ENCODE data around the gene LMBRD1.

Gene LMBRD1

DNA sequence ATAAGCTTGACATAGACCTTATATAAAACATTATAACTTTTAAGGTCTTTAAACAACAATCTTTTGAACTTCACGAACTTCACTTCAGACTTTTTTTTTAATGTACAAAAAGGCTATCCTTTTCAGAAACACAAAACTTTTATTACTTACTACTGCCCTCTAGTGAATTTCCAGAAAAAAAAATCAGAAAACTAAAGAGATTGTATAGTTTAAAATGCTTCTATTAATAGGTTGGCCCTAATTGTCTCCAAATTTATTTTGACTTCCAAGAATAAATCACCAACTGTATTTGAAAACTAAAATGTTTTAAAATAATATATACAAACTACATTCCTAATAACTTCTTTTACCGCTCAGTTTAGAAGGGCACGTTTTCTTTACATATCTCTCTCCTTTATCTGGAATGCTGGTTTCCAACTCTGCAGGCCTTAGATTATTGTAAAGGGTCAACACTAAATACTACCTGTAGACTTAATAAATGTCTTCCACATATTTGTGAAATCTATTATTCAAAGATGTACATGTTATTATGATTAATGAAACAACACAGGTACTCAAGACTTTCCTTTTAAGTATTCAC lies 66.8 kb downstream of the LMBRD1 start:
- Histone ChIP-seq H3K4me3 (ENCODE audit: low read depth, low read length) (no peak overlapping the region), H3K36me3 (ENCODE audit: control insufficient read depth in 2 of 2, insufficient read depth in 1 of 2, low read length in 2 of 2) (no peaks in the 10 kb centered on the region), H3K27ac (ENCODE audit: extremely low read depth, low read depth, low read length) (no peak overlapping the region), H3K9me3 (ENCODE audit: control insufficient read depth, insufficient read depth, low read depth, low read length) (no peaks in the 10 kb centered on the region), H3K4me1 (ENCODE audit: control insufficient read depth, insufficient read depth, low read length) (no peaks in the 10 kb centered on the region)
- ChIA-PET POLR2A (interaction anchor here (0.7 kb wide), 1 partner anchor 880 kb away, joined by 3 read pairs; no protein-coding TSS in a partner anchor), CTCF (interaction anchor here (0.5 to 3.9 kb wide), 19 partner anchors 8 to 1752 kb away, joined by 3 to 49 read pairs (median 4); no protein-coding TSS in a partner anchor)
- TF ChIP-seq ZSCAN30 (tag by site-specific recombination; IDR thresholded peaks at IDR 0.05) (no peak), ZNF175 (tag by site-specific recombination; IDR thresholded peaks at IDR 0.05) (no peak), FEZF1 (tag by site-specific recombination; IDR thresholded peaks at IDR 0.05) (no peak), OSR2 (tag by site-specific recombination; IDR thresholded peaks at IDR 0.05) (no peak), HOXA7 (CRISPR knock-in tag; IDR thresholded peaks at IDR 0.05; ENCODE audit: borderline replicate concordance) (no peak), ZNF341 (tag by site-specific recombination; IDR thresholded peaks at IDR 0.05; ENCODE audit: low read depth) (no peak), ZNF600 (tag by site-specific recombination; IDR thresholded peaks at IDR 0.05) (no peak), ZNF654 (tag by site-specific recombination; IDR thresholded peaks at IDR 0.05; ENCODE audit: low read depth) (peak; percentile 42), ZNF555 (tag by site-specific recombination; conservative IDR thresholded peaks at IDR 0.05) (no peak)

DNA sequence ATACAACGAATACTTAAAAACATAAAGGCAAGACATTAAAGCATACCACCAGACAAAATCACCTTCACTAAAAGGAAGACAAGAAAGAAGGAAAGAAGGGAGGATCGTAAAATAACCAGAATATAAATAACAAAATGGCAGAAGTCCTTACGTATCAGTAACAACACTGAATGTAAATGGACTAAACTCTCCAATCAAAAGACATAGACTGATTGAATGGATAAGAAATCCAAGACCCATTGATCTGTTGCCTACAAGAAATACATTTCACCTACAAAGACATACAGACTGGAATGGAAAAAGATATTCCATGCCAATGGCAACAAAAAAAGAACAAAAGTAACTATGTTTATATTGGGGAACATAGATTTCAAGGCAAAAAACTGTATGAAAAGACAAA lies 74.1 kb downstream of the LMBRD1 start:
- Histone ChIP-seq H3K4me3 (ENCODE audit: low read depth, low read length) (no peak overlapping the region), H3K36me3 (ENCODE audit: control insufficient read depth in 2 of 2, insufficient read depth in 1 of 2, low read length in 2 of 2) (peaks cover 0 to 8% of the 10 kb centered on the region in 2 experiments; a peak in 1 of 3 replicates), H3K27ac (ENCODE audit: extremely low read depth, low read depth, low read length) (no peak overlapping the region), H3K4me1 (ENCODE audit: control insufficient read depth, insufficient read depth, low read length) (no peaks in the 10 kb centered on the region), H3K9me3 (ENCODE audit: control insufficient read depth, insufficient read depth, low read depth, low read length) (no peaks in the 10 kb centered on the region)
- POLR2A ChIA-PET: interaction anchor here (0.6 kb wide), 1 partner anchor 22 kb away, joined by 4 read pairs; no protein-coding TSS in a partner anchor
- TF ChIP-seq ZNF623 (tag by site-specific recombination; IDR thresholded peaks at IDR 0.05) (no peak), SETDB1 (IDR thresholded peaks at IDR 0.05; ENCODE audit: insufficient read length, low read length) (peak; percentile 48)
- CTCF ChIA-PET: no interaction called here

DNA sequence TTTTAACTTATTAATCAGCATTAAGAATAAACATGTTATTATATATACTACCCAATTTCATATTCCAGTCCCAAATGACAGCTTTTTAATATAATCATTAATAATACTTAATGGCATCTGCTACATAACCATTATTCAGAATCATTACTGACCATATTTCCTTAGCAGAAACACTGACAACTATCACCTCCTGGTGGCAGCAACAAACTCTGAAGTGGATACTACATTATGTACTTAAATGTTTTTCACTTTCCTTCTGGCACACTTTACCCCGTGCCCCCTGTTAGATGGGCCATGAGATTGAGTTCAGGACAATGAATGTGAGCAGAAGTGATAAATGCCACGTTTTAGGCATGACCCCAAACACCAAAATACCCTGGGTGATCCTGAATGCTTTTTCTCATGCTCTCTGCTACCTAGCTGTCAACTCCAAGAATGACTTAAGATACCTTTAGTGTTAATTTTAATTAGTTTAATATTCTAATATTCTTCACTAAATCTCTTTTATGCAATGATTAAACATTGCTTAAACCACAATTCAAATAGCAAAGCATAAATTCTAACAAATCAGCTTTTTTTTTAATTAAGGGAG lies 77.1 kb downstream of the LMBRD1 start:
- POLR2A ChIA-PET: no interaction called here
- H3K36me3 ChIP-seq (ENCODE audit: control insufficient read depth in 2 of 2, insufficient read depth in 1 of 2, low read length in 2 of 2): peaks cover 0 to 17% of the 10 kb centered on the region in 2 experiments; a peak in 1 of 3 replicates
- no peak overlapping the region for H3K27ac ChIP-seq (ENCODE audit: extremely low read depth, low read depth, low read length)
- H3K9me3 ChIP-seq (ENCODE audit: control insufficient read depth, insufficient read depth, low read depth, low read length): no peaks in the 10 kb centered on the region
- H3K4me1 ChIP-seq (ENCODE audit: control insufficient read depth, insufficient read depth, low read length): no peaks in the 10 kb centered on the region
- TF ChIP-seq, protein P1, sequence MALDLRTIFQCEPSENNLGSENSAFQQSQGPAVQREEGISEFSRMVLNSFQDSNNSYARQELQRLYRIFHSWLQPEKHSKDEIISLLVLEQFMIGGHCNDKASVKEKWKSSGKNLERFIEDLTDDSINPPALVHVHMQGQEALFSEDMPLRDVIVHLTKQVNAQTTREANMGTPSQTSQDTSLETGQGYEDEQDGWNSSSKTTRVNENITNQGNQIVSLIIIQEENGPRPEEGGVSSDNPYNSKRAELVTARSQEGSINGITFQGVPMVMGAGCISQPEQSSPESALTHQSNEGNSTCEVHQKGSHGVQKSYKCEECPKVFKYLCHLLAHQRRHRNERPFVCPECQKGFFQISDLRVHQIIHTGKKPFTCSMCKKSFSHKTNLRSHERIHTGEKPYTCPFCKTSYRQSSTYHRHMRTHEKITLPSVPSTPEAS (tag by site-specific recombination; IDR thresholded peaks at IDR 0.05): no peak
- TF ChIP-seq ZNF654 (tag by site-specific recombination; IDR thresholded peaks at IDR 0.05; ENCODE audit: low read depth) (0 out of 2 replicates have a peak, but pooled peaks have one; percentile 4), YY1 (tag by site-specific recombination; IDR thresholded peaks at IDR 0.05) (no peak)
- TF ChIP-seq, protein P2, sequence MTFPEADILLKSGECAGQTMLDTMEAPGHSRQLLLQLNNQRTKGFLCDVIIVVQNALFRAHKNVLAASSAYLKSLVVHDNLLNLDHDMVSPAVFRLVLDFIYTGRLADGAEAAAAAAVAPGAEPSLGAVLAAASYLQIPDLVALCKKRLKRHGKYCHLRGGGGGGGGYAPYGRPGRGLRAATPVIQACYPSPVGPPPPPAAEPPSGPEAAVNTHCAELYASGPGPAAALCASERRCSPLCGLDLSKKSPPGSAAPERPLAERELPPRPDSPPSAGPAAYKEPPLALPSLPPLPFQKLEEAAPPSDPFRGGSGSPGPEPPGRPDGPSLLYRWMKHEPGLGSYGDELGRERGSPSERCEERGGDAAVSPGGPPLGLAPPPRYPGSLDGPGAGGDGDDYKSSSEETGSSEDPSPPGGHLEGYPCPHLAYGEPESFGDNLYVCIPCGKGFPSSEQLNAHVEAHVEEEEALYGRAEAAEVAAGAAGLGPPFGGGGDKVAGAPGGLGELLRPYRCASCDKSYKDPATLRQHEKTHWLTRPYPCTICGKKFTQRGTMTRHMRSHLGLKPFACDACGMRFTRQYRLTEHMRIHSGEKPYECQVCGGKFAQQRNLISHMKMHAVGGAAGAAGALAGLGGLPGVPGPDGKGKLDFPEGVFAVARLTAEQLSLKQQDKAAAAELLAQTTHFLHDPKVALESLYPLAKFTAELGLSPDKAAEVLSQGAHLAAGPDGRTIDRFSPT (tag by site-specific recombination; IDR thresholded peaks at IDR 0.05): no peak
- H3K4me3 ChIP-seq (ENCODE audit: low read depth, low read length): no peak overlapping the region
- CTCF ChIA-PET: interaction anchor here (0.5 to 1.8 kb wide), 4 partner anchors 10 to 386 kb away, joined by 3 to 10 read pairs (median 4); no protein-coding TSS in a partner anchor
